H1 (cell line): ENCODE measurements around the gene CDHR2. TPM values are rescaled to one million over a fixed set of nuclear protein-coding genes. Genes with fewer than 3 reads are reported as not detected.

Experiments used
- EP300 ChIP-seq, 2 experiments: IDR thresholded peaks; 1 replicate in 1 of 2; 2 replicates in 1 of 2; pipeline ENCODE4 v1.6.1; 2011 to 2012; ENCODE audit warnings: low read depth in 2 of 2, low read length in 2 of 2, mild to moderate bottlenecking in 2 of 2, borderline replicate concordance in 1 of 2, inconsistent platforms in 1 of 2, moderate library complexity in 1 of 2
- GABPA ChIP-seq: IDR thresholded peaks from 2 replicates; pipeline ENCODE4 v1.6.1; 2011; ENCODE audit warnings: mild to moderate bottlenecking, low read length, moderate library complexity, borderline replicate concordance; ENCODE audit not compliant: insufficient read depth
- NRF1 ChIP-seq: IDR thresholded peaks from 2 replicates; pipeline ENCODE4 v1.6.1; 2011; ENCODE audit warnings: mild to moderate bottlenecking, low read depth, low read length, improper control_type of control experiment
- POLR2A ChIP-seq, 2 experiments: IDR thresholded peaks; 1 replicate in 1 of 2; 2 replicates in 1 of 2; pipeline ENCODE4 v1.6.1; 2011; ENCODE audit warnings: low read depth in 2 of 2, low read length in 2 of 2, mild to moderate bottlenecking in 2 of 2; ENCODE audit errors: control extremely low read depth in 1 of 2
- SIRT6 ChIP-seq: IDR thresholded peaks from one replicate; pipeline ENCODE4 v1.7.1; 2012; ENCODE audit warnings: low read length, inconsistent platforms
- polyA plus RNA-seq, 7 experiments: library from polyadenylated mRNA; depleted of rRNA in 3 of 7; stranded (reverse) in 5 of 7; unstranded in 2 of 7; fragments of >200 nt in 5 of 7; fragments of 200-250 nt in 2 of 7; gene quantifications; 1 replicate in 5 of 7; 2 replicates in 1 of 7; 4 replicates in 1 of 7; pipeline versions ENCODE4 v1.2.1 to v1.2.3, GENCODE V29; 2011 to 2013; ENCODE audit warnings: missing spikeins in 2 of 7, mixed read lengths in 2 of 7
- total RNA-seq: library from RNA; stranded (reverse); fragmentation: NEBNext Ultra II Directional; extraction: Animal tissue kit (Norgen Biotek cat#: 25700); gene quantifications from 2 replicates; pipeline ENCODE4 v1.2.1, GENCODE V29; 2021
- TF ChIP-seq, protein P1 (sequence below): fragments of 300-600 bp; sonication (generic); IDR thresholded peaks from 2 replicates; pipeline ENCODE4 v1.7.1; 2012; ENCODE audit warnings: low read length, moderate library complexity, mild to moderate bottlenecking, inconsistent platforms; ENCODE audit not compliant: insufficient replicate concordance

CDHR2 gene
- total and polyA plus RNA-seq, 2 of the 8 experiments (the other 6 are each of a cell fraction or from before 2014, with no cell fraction given), result 0.02 to 0.43 TPM

GRCh38 chr5:176565760-176566288, 16.7 kb downstream of the CDHR2 start (continued):
- TF ChIP-seq, protein P1, sequence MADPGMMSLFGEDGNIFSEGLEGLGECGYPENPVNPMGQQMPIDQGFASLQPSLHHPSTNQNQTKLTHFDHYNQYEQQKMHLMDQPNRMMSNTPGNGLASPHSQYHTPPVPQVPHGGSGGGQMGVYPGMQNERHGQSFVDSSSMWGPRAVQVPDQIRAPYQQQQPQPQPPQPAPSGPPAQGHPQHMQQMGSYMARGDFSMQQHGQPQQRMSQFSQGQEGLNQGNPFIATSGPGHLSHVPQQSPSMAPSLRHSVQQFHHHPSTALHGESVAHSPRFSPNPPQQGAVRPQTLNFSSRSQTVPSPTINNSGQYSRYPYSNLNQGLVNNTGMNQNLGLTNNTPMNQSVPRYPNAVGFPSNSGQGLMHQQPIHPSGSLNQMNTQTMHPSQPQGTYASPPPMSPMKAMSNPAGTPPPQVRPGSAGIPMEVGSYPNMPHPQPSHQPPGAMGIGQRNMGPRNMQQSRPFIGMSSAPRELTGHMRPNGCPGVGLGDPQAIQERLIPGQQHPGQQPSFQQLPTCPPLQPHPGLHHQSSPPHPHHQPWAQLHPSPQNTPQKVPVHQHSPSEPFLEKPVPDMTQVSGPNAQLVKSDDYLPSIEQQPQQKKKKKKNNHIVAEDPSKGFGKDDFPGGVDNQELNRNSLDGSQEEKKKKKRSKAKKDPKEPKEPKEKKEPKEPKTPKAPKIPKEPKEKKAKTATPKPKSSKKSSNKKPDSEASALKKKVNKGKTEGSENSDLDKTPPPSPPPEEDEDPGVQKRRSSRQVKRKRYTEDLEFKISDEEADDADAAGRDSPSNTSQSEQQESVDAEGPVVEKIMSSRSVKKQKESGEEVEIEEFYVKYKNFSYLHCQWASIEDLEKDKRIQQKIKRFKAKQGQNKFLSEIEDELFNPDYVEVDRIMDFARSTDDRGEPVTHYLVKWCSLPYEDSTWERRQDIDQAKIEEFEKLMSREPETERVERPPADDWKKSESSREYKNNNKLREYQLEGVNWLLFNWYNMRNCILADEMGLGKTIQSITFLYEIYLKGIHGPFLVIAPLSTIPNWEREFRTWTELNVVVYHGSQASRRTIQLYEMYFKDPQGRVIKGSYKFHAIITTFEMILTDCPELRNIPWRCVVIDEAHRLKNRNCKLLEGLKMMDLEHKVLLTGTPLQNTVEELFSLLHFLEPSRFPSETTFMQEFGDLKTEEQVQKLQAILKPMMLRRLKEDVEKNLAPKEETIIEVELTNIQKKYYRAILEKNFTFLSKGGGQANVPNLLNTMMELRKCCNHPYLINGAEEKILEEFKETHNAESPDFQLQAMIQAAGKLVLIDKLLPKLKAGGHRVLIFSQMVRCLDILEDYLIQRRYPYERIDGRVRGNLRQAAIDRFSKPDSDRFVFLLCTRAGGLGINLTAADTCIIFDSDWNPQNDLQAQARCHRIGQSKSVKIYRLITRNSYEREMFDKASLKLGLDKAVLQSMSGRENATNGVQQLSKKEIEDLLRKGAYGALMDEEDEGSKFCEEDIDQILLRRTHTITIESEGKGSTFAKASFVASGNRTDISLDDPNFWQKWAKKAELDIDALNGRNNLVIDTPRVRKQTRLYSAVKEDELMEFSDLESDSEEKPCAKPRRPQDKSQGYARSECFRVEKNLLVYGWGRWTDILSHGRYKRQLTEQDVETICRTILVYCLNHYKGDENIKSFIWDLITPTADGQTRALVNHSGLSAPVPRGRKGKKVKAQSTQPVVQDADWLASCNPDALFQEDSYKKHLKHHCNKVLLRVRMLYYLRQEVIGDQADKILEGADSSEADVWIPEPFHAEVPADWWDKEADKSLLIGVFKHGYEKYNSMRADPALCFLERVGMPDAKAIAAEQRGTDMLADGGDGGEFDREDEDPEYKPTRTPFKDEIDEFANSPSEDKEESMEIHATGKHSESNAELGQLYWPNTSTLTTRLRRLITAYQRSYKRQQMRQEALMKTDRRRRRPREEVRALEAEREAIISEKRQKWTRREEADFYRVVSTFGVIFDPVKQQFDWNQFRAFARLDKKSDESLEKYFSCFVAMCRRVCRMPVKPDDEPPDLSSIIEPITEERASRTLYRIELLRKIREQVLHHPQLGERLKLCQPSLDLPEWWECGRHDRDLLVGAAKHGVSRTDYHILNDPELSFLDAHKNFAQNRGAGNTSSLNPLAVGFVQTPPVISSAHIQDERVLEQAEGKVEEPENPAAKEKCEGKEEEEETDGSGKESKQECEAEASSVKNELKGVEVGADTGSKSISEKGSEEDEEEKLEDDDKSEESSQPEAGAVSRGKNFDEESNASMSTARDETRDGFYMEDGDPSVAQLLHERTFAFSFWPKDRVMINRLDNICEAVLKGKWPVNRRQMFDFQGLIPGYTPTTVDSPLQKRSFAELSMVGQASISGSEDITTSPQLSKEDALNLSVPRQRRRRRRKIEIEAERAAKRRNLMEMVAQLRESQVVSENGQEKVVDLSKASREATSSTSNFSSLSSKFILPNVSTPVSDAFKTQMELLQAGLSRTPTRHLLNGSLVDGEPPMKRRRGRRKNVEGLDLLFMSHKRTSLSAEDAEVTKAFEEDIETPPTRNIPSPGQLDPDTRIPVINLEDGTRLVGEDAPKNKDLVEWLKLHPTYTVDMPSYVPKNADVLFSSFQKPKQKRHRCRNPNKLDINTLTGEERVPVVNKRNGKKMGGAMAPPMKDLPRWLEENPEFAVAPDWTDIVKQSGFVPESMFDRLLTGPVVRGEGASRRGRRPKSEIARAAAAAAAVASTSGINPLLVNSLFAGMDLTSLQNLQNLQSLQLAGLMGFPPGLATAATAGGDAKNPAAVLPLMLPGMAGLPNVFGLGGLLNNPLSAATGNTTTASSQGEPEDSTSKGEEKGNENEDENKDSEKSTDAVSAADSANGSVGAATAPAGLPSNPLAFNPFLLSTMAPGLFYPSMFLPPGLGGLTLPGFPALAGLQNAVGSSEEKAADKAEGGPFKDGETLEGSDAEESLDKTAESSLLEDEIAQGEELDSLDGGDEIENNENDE, result no peak
- no peak for TF ChIP-seq NRF1
- TF ChIP-seq POLR2A (IDR thresholded peaks at IDR 0.05; ENCODE audit: control extremely low read depth in 1 of 2, low read depth in 2 of 2, low read length in 2 of 2), result no peak
- no peak for TF ChIP-seq EP300 (IDR thresholded peaks at IDR 0.05; ENCODE audit: borderline replicate concordance in 1 of 2, low read depth in 2 of 2, low read length in 2 of 2)
- TF ChIP-seq GABPA, result no peak
- no peak for TF ChIP-seq SIRT6
- TF ChIP-seq, all 59 proteins: peak for 0
